ENCODE data around the gene TMEM220.

The TMEM220 gene

GRCh38 chr17:10762037-10762436, 32.2 kb upstream of the TMEM220 start:
- no peak overlapping the region for H3K27ac ChIP-seq (replicated peaks)
- DNase-seq (ENCODE audit: low read depth in 1 of 2, low spot score in 1 of 2) = no peak
- H3K27me3 ChIP-seq (ENCODE audit: insufficient read depth, poor library complexity, severe bottlenecking) = no peaks in the 10 kb centered on the region
- H3K4me3 ChIP-seq (replicated peaks; ENCODE audit: insufficient read depth, low read length) = no peak overlapping the region
- no peak for TF ChIP-seq POLR2AphosphoS5 (IDR thresholded peaks at IDR 0.05; ENCODE audit: low read depth)
- TF ChIP-seq REST (IDR thresholded peaks at IDR 0.05; ENCODE audit: insufficient replicate concordance, low read depth) = no peak
- no peak for TF ChIP-seq CTCF (IDR thresholded peaks at IDR 0.05; ENCODE audit: insufficient read depth, low read length)
- no peak for TF ChIP-seq SPI1 (IDR thresholded peaks at IDR 0.05; ENCODE audit: borderline replicate concordance, low read depth)
- TF ChIP-seq GABPA (IDR thresholded peaks at IDR 0.05; ENCODE audit: low read depth) = no peak

GRCh38 chr17:10761281-10761680, 31.5 kb upstream of the TMEM220 start:
- no peak for DNase-seq (ENCODE audit: low read depth in 1 of 2, low spot score in 1 of 2)
- Histone ChIP-seq H3K27ac (replicated peaks) (no peak overlapping the region), H3K4me3 (replicated peaks; ENCODE audit: insufficient read depth, low read length) (no peak overlapping the region), H3K27me3 (ENCODE audit: insufficient read depth, poor library complexity, severe bottlenecking) (no peaks in the 10 kb centered on the region)
- TF ChIP-seq SPI1 (IDR thresholded peaks at IDR 0.05; ENCODE audit: borderline replicate concordance, low read depth) = no peak
- TF ChIP-seq REST (IDR thresholded peaks at IDR 0.05; ENCODE audit: insufficient replicate concordance, low read depth) = no peak
- TF ChIP-seq GABPA (IDR thresholded peaks at IDR 0.05; ENCODE audit: low read depth) = no peak
- no peak for TF ChIP-seq POLR2AphosphoS5 (IDR thresholded peaks at IDR 0.05; ENCODE audit: low read depth)
- no peak for TF ChIP-seq CTCF (IDR thresholded peaks at IDR 0.05; ENCODE audit: insufficient read depth, low read length)

- no peak overlapping the region for H3K27ac ChIP-seq (replicated peaks)
- no peak for TF ChIP-seq CTCF (IDR thresholded peaks at IDR 0.05; ENCODE audit: insufficient read depth, low read length)
- TF ChIP-seq SPI1 (IDR thresholded peaks at IDR 0.05; ENCODE audit: borderline replicate concordance, low read depth) = no peak
- no peak for TF ChIP-seq GABPA (IDR thresholded peaks at IDR 0.05; ENCODE audit: low read depth)
- no peak for TF ChIP-seq POLR2AphosphoS5 (IDR thresholded peaks at IDR 0.05; ENCODE audit: low read depth)
- no peak for TF ChIP-seq REST (IDR thresholded peaks at IDR 0.05; ENCODE audit: insufficient replicate concordance, low read depth)
- H3K4me3 ChIP-seq (replicated peaks; ENCODE audit: insufficient read depth, low read length) = no peak overlapping the region
- no peaks in the 10 kb centered on the region for H3K27me3 ChIP-seq (ENCODE audit: insufficient read depth, poor library complexity, severe bottlenecking)
- no peak for DNase-seq (ENCODE audit: low read depth in 1 of 2, low spot score in 1 of 2)
Observed at GRCh38 chr17:10758062-10758461, 28.2 kb upstream of the TMEM220 start.

Measured in HL-60 (cell line).